ENCODE measurements around the gene SAC3D1.

SAC3D1 gene

GRCh38 chr11:65032216-65032615 is 8.8 kb upstream of the SAC3D1 start:
- H3K27ac ChIP-seq (ENCODE audit: low read depth, low read length), result no peak overlapping the region
- no peaks in the 10 kb centered on the region for H3K79me2 ChIP-seq (ENCODE audit: insufficient read depth, low read length)
- 0 out of 2 replicates have a peak, but pooled peaks cover 2% of the 10 kb centered on the region for H3F3A ChIP-seq (ENCODE audit: insufficient read depth)
- H4K20me1 ChIP-seq (ENCODE audit: low read depth, low read length), result no peaks in the 10 kb centered on the region
- TF ChIP-seq EZH2phosphoT487 (conservative IDR thresholded peaks at IDR 0.05; ENCODE audit: low read length) (no peak), CTCF (IDR thresholded peaks at IDR 0.05; ENCODE audit: insufficient read depth, low read length, poor library complexity, severe bottlenecking) (no peak)
- no peaks in the 10 kb centered on the region for H3K9me2 ChIP-seq (replicated peaks; ENCODE audit: insufficient read depth, low read length)
- H3K4me3 ChIP-seq (ENCODE audit: insufficient read depth, low read length, poor library complexity, severe bottlenecking), result no peak overlapping the region
- no peaks in the 10 kb centered on the region for H3K27me3 ChIP-seq (ENCODE audit: low read length)
- H3K36me3 ChIP-seq (ENCODE audit: low read length), result no peaks in the 10 kb centered on the region
- H3K4me2 ChIP-seq (ENCODE audit: low read depth, low read length, poor library complexity, severe bottlenecking), result no peak overlapping the region
- H3K9me3 ChIP-seq (ENCODE audit: insufficient read depth, low read length), result no peaks in the 10 kb centered on the region
- no peak overlapping the region for H2AFZ ChIP-seq (ENCODE audit: low read depth, low read length, severe bottlenecking)
- no peak overlapping the region for H3K9ac ChIP-seq (ENCODE audit: low read length)

GRCh38 chr11:65034423-65034822 is 6.6 kb upstream of the SAC3D1 start:
- Histone ChIP-seq H3K4me3 (ENCODE audit: insufficient read depth, low read length, poor library complexity, severe bottlenecking) (no peak overlapping the region), H4K20me1 (ENCODE audit: low read depth, low read length) (no peaks in the 10 kb centered on the region), H3K79me2 (ENCODE audit: insufficient read depth, low read length) (no peaks in the 10 kb centered on the region), H2AFZ (ENCODE audit: low read depth, low read length, severe bottlenecking) (no peak overlapping the region), H3K9me2 (replicated peaks; ENCODE audit: insufficient read depth, low read length) (no peaks in the 10 kb centered on the region), H3K9ac (ENCODE audit: low read length) (no peak overlapping the region), H3K4me2 (ENCODE audit: low read depth, low read length, poor library complexity, severe bottlenecking) (no peak overlapping the region), H3K9me3 (ENCODE audit: insufficient read depth, low read length) (no peaks in the 10 kb centered on the region), H3K27me3 (ENCODE audit: low read length) (no peaks in the 10 kb centered on the region), H3K36me3 (ENCODE audit: low read length) (no peaks in the 10 kb centered on the region), H3F3A (ENCODE audit: insufficient read depth) (peaks cover 8% of the 10 kb centered on the region; the same call in 1 of the 2 replicates), H3K27ac (ENCODE audit: low read depth, low read length) (no peak overlapping the region)
- TF ChIP-seq CTCF (IDR thresholded peaks at IDR 0.05; ENCODE audit: insufficient read depth, low read length, poor library complexity, severe bottlenecking), result no peak
- no peak for TF ChIP-seq EZH2phosphoT487 (conservative IDR thresholded peaks at IDR 0.05; ENCODE audit: low read length)

GRCh38 chr11:65035579-65035978 is 5.4 kb upstream of the SAC3D1 start:
- H3K27me3 ChIP-seq (ENCODE audit: low read length), result no peaks in the 10 kb centered on the region
- no peaks in the 10 kb centered on the region for H3K79me2 ChIP-seq (ENCODE audit: insufficient read depth, low read length)
- H4K20me1 ChIP-seq (ENCODE audit: low read depth, low read length), result no peaks in the 10 kb centered on the region
- peaks cover 8% of the 10 kb centered on the region for H3F3A ChIP-seq (ENCODE audit: insufficient read depth)
- no peak overlapping the region for H3K4me3 ChIP-seq (ENCODE audit: insufficient read depth, low read length, poor library complexity, severe bottlenecking)
- H3K27ac ChIP-seq (ENCODE audit: low read depth, low read length), result no peak overlapping the region
- no peak overlapping the region for H2AFZ ChIP-seq (ENCODE audit: low read depth, low read length, severe bottlenecking)
- H3K9ac ChIP-seq (ENCODE audit: low read length), result no peak overlapping the region
- H3K4me2 ChIP-seq (ENCODE audit: low read depth, low read length, poor library complexity, severe bottlenecking), result no peak overlapping the region
- no peaks in the 10 kb centered on the region for H3K9me2 ChIP-seq (replicated peaks; ENCODE audit: insufficient read depth, low read length)
- H3K9me3 ChIP-seq (ENCODE audit: insufficient read depth, low read length), result no peaks in the 10 kb centered on the region
- no peaks in the 10 kb centered on the region for H3K36me3 ChIP-seq (ENCODE audit: low read length)
- no peak for TF ChIP-seq CTCF (IDR thresholded peaks at IDR 0.05; ENCODE audit: insufficient read depth, low read length, poor library complexity, severe bottlenecking)
- TF ChIP-seq EZH2phosphoT487 (conservative IDR thresholded peaks at IDR 0.05; ENCODE audit: low read length), result no peak
